LNCaP clone FGC (cell line): ENCODE results near the gene EPB41.

Source experiments
- DNase-seq: peaks from one replicate; pipeline ENCODE4 v3.0.0-alpha.2; 2011; ENCODE audit warnings: low read depth
- H3K4me3 ChIP-seq: 2 replicates; pipeline ENCODE4 v1.5.1; 2011; ENCODE audit warnings: mild to moderate bottlenecking, low read depth, low read length, control low read depth
- CTCF ChIP-seq: IDR thresholded peaks from 2 replicates; pipeline ENCODE4 v1.5.1; 2012; ENCODE audit warnings: mild to moderate bottlenecking; ENCODE audit not compliant: control insufficient read depth, insufficient read depth; ENCODE audit errors: extremely low read depth

The EPB41 gene

GRCh38 chr1:28985427-28985826 lies 71.1 kb downstream of the EPB41 start:
- TF ChIP-seq CTCF, result no peak
- no peak for DNase-seq
- no peak overlapping the region for H3K4me3 ChIP-seq

- DNase-seq, result no peak
- H3K4me3 ChIP-seq, result no peak overlapping the region
- TF ChIP-seq CTCF, result no peak
These were observed 72.0 kb downstream of the EPB41 start for GRCh38 chr1:28986306-28986910.

- H3K4me3 ChIP-seq, result no peak overlapping the region
- no peak for TF ChIP-seq CTCF
- DNase-seq, result no peak
These were observed 88.4 kb downstream of the EPB41 start for GRCh38 chr1:29002792-29003191.

GRCh38 chr1:29004288-29004687 lies 89.9 kb downstream of the EPB41 start:
- DNase-seq, result no peak
- TF ChIP-seq CTCF, result no peak
- no peak overlapping the region for H3K4me3 ChIP-seq

GRCh38 chr1:29004798-29005197 lies 90.4 kb downstream of the EPB41 start:
- DNase-seq, result no peak
- TF ChIP-seq CTCF, result no peak
- H3K4me3 ChIP-seq, result no peak overlapping the region

GRCh38 chr1:29011775-29012174 lies 97.4 kb downstream of the EPB41 start:
- no peak for DNase-seq
- no peak overlapping the region for H3K4me3 ChIP-seq
- TF ChIP-seq CTCF, result no peak

GRCh38 chr1:29017235-29017634 lies 102.9 kb downstream of the EPB41 start:
- DNase-seq, result no peak
- no peak for TF ChIP-seq CTCF
- H3K4me3 ChIP-seq, result no peak overlapping the region
